T-helper 1 cell (primary cell): ENCODE data around the gene HES5.

Experiments used
- DNase-seq, 5 donors: peaks; one replicate each; pipeline ENCODE4 v3.0.0-alpha.2; 2012 to 2020

The HES5 gene

DNA sequence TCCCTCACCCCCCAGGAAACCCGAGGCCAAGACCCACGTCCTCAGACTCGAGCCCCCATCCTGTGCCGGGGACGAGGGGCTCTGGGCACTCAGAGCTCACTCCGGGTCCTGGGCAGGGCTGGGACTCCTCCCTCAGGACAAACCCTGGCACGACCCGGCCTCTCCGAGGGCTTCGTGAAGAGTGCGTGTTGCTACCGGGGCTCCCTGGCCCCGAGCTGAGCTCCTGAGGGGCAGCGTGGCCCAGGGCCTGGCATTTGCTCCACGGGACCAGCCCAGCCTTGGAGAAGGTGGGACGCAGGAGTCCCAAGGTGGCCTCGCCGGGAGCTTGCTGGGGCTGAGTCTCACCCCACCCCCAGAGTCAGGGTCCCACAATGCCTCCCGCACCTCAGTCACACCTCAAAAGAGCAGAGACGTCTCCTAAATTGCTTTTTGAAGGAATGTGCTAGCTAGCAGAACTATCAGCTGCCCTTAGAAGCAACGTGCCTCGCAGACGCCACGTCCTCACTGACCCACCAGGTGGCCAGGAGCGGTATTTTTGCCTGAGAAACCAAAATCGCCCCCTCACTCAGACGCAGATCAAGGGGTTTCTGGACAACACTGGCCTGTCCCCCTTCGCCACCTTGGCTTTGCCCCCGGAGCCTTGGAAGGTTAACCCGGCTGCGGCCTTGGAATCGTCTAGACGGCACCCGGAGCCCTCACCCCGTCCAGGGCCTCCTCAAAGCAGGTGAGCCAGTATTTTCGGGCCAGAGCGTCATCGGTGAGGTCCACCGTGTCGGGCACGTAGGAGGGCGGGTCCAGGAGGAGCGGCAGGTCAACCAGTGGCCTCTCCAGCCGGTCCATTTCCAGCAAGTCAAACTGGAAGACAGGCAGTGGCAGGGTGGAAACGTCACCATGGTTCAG, 14.9 kb downstream of the HES5 start:
- no peak for DNase-seq

DNA sequence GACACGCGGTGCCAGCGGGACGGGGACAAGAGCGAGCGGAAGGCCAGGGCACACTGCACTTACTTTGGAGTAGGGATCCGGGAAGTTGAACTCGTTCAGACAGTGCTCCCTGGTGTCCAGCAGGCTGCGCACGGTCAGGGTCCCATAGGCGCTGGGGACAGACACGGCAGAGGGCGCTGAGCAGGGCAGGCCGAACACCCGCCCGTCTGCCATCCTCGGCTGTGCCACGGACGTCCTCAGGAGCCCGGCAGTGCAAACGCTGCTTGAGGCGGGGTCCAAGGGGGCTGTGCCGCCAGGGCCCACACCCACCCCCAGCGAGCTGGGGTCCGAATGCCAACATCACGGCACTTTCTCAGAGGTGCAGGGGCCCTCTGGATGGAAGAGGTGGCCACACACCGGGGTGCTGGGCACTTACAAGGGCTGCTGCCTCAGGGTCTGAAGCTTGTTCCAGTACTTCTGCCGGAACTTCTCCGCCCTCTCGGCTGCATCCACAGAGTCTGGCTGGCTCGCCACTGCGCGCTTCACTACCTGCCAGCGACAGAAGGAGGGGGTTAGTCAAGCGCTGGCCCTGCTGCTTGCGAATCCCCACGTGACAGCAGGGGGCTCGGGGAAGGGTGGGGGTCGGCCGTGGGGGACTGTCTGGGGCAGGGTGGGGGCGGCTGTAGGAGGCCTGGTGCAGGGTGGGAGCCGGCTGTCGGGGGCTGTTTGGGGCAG, 16.0 kb downstream of the HES5 start:
- no peak for DNase-seq

DNA sequence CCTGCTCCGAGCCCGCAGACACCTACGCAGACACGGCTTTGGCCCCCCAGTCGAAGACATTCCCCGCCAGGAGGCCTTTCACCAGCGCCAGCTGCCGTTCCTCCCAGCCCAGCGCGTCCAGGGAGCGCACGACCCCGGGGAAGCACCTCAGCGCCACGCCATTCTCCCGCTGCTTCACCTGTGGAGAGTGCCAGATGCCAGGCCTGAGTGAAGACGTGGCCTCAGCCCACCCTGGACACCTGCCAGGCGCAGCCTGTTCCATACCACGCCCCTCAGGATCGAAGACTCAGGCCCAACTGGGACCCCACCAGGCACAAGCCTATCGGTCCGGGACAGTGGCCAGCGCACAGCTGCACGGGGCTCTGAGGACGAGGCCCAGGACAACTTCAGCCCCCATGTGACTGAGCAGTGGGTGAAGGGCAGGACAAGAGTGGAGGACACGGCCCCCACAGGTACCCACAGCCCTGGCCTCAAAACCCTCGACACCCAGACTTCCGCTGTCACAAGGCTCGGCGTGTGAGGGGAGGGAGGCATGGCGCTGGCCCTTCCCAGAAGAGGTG, 17.1 kb downstream of the HES5 start:
- no peak for DNase-seq

DNA sequence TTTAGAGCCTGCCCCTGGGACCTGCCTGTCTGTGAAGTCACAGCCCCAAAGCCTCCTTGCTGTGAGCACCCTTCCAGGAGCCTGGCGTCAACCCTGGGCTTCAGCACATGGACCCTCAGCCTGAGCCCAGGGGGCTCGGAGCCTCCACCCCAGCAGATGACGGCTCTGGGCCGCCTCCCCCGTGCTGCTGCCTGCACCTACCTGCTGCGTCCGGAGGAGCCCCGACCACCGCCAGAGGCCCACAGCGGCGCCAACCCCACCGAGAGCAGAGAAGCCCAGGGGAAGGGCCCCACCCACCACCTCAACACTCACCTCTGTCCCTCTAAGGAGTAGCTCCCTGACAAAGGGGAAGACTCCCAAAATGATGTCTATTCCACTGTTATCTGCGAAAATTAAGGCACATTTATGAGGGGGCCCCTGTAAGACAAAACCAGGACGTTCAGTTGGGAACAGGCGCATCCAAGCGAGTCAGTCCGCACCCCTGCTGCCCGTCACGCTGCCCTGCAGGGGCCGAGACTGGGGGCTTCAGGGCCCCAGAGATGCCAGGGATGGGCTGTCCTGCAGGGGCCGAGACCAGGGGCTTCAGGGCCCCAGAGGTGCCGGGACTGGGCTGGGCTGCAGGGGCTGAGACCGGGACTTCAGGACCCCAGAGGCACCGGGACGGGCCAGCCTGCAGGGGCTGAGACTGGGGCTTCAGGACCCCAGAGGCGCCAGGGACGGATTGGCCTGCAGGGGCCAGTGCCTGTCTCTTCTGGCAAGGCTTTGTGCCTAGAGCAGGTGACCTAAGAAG, 19.5 kb downstream of the HES5 start:
- DNase-seq = no peak

DNA sequence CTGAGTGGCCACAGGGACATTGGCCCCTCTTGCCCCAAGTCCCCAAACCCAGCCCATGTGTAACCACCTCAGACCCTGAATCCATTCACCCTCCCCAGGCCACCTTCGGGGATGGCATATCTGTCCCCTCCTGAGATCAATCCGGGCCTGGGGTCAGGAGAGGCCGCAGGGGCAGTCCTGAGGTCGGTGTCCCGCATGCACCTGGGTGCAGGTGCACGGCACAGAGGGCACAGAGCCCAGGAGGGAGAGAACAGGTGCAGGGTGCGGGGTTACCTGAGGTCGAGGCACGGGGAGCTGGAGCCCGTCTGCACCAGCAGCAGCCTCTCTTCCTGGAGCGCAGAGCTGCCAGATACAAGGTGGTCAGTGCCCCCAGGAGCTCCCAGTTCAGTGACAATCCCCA, 20.5 kb downstream of the HES5 start:
- no peak for DNase-seq

DNA sequence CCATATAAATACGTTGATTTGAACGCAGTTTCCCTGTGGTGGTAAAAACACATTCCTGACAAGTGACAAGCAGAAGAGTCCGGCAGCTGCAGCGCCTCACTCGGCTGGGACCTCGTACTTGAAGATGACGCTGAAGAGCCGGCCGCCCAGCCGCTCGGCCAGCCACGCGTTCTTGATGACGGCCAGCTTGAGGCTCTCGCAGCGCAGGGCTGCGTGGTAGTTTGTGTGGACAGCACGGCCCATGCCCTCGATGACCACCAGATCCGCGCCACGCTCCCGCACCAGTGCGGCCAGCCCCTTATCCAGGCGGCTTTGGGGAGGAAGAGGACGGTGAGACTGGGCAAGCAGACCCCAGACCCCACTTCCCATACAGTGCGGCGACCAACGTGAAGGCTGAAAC, 21.3 kb downstream of the HES5 start:
- no peak for DNase-seq

DNA sequence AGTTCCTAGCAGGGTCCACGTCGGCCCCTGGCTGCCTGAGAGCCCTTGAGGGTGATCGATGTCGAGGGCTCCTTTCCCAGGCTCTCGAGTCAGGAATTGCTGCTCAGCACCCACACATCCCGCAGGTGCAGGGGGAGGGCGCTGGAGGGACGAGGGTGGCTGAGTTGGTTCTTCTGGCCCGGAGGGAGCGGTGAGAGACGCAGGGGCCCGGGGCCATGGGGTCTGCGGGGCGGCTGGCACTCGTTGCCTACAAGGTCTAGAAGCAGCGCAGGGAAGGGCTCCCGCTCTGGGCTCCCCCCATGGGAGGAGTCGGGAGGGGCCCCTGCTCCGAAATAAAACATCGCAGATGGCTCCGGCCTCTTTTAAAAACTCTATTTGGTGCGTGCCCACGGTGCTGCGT, 21.9 kb downstream of the HES5 start:
- no peak for DNase-seq

DNA sequence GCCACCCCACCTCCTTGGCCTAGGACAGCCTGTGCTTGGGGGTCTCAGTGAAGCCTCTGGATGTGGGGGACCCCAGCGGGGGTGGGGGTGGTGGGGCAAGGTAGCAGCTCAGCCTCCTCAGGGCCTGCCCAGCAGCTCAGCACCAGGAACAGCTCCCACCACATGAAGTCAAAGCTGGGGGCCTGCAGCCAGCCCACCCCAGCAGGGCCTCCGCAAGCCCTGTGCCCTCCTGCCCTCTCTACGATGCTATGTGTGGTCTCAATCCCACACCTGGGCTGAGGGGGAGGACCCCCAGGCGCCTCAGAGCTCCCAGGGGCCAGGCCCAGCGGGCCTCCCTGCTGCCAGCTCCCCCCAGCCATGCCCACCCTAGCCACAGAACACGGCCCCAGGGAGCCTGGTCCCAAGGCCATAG, 22.3 kb downstream of the HES5 start:
- DNase-seq = no peak

DNA sequence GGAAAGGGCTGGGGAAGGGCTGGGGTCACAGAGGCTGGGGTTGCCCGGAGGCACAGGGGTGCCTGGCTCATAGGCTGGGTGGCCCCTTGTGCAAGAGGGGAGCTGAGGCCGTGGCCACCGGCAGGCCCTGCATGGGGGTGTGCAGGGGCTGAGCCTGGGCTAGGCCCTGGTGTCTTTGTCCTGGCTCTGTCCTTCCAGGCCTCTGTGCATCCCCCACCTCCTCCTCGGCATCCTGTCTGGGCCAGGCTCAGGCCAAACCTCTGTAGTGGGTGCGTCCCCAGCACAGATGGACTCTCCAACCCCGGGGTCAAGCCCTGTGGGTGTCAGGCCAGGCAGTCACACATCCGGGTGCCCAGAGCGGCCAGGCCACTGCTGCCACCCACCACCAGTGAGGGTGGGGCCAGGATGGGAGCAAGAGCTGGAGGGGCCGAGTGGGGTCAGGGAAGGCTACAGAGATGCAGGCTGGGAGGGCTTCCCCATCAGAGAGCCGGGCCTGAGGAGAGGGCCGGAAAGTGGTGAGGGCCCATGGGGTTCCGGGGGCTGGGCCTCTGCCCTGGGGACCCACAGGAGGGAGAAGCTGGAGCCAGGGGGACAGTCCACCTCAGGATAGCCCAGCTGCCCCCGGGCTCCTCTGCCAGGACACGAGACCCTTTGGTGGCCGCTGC, 23.0 kb downstream of the HES5 start:
- no peak for DNase-seq

DNA sequence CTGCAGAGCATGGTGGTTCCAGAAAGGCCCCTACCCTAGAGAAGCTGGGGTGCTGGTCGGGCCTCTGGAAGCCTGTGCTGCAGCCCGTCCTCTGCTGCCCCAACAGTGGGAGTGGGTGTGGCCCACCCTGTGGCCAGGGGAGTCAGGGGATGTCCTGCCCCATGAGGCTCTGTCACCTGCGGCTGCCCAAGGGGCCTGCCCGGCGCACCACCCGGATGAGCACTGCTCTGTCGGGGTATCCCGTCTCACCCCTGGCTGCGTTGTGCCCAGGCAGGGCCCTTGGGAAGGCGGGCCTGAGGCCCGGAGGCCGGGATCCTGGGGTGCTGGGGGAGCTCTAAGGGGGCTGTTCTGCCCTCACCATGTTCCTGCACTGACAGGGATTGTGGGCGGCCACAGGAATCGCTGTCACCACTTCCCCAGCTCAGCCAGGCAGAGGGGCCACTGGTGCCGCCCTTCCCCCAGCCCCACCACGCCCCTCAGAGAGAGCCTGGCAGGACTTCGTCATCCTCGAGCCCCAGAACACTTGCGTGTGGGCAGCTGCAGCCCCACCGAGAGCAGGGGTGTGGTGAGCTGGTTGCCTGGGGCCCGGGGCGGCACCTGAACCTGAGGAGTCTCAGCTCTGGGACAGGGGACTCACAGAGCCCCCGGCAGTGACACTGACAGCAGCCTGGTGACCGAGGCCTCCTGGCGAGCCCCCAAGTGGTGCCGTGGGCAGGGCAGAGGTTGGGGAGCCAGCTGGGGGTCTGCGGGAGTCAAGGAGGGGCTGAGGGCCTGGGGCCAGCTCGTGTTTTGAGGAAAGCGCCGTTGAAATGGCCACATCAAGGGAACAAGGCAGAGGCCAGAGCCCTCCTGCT, 23.8 kb downstream of the HES5 start:
- DNase-seq = no peak

DNA sequence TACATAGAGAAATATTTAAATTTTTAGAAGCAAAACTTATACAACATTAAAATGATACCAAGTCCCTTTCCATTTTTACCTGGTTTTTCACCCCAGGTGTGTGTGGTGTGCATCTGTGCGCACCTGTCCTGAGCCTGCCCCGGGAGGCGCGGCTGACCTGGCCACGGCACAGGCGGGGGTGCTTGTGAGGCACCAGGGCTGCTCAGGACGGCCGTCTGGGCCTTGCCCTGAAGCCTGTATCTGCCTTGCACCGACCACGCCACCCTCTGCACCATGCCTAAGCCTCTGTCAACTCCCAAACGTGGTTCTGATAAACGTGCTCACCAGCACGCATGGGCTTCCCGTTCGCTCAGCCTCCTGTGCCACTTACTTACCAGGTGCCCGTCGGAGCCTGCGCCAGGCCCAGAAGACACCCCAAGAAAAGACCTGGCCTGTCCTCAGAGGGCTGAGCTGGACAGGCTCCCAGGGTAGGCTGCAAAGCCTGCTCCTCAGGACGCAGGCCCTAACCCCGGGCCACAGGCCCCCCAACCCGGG, 24.5 kb downstream of the HES5 start:
- DNase-seq = no peak

DNA sequence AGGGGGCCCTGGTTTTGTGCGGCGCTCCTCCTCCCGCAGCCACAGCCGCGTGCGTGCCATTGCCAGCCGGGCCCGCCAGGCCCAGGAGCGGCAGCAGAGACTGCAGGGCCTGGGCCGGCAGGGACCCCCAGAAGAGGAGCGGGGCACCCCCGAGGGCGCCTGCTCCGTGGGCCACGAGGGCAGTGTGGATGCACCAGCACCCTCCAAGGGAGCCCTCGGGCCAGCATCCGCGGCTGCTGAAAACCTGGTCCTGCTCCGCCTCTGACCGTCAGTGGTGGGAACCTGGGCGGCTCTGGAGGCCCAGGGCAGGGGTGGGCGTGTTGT, 25.2 kb downstream of the HES5 start:
- no peak for DNase-seq

DNA sequence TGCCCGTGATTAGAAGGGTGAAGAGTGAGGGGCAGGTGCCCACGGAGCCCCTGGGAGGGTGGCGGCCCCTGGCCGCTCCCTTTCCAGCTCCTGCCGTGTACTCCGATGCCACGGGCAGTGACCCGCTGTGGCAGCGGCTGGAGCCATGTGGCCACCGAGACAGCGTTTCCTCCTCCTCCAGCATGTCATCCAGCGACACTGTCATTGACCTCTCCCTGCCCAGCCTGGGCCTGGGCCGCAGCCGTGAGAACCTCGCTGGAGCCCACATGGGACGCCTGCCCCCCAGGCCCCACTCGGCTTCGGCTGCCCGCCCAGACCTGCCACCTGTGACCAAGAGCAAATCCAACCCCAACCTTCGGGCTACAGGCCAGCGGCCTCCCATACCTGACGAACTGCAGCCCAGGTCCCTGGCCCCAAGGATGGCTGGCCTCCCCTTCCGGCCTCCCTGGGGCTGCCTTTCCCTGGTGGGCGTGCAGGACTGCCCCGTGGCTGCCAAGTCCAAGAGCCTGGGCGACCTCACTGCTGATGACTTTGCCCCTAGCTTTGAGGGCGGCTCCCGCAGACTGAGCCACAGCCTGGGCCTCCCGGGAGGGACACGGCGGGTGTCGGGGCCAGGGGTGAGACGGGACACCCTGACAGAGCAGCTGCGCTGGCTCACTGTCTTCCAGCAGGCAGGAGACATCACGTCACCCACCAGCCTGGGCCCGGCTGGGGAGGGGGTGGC, 25.7 kb downstream of the HES5 start:
- DNase-seq = no peak

DNA sequence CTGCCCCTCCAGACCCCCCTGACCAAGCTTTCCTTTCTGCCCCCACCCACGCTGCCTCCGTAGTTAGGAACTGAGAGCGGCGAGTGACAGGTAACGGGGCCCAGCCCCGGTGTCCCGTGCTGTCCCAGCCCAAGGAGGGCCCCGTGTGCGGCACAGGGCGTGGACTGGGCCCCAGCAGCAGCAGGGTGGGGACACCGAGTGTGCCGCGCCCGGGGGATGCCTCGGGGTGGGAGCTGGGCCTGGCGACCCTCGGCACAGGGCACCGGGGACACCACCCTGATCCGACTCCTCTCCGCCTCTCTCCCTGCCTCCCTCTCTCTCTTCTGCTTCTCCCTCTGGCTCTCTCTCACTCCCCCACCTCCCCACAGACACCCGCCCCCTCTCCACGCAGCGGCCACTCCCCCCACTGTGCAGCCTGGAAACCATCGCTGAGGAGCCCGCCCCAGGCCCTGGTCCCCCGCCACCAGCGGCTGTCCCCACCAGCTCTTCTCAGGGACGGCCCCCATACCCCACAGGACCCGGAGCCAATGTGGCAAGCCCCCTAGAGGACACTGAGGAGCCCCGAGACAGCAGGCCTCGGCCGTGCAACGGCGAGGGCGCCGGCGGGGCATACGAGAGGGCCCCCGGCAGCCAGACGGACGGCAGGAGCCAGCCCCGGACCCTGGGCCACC, 26.4 kb downstream of the HES5 start:
- no peak for DNase-seq

DNA sequence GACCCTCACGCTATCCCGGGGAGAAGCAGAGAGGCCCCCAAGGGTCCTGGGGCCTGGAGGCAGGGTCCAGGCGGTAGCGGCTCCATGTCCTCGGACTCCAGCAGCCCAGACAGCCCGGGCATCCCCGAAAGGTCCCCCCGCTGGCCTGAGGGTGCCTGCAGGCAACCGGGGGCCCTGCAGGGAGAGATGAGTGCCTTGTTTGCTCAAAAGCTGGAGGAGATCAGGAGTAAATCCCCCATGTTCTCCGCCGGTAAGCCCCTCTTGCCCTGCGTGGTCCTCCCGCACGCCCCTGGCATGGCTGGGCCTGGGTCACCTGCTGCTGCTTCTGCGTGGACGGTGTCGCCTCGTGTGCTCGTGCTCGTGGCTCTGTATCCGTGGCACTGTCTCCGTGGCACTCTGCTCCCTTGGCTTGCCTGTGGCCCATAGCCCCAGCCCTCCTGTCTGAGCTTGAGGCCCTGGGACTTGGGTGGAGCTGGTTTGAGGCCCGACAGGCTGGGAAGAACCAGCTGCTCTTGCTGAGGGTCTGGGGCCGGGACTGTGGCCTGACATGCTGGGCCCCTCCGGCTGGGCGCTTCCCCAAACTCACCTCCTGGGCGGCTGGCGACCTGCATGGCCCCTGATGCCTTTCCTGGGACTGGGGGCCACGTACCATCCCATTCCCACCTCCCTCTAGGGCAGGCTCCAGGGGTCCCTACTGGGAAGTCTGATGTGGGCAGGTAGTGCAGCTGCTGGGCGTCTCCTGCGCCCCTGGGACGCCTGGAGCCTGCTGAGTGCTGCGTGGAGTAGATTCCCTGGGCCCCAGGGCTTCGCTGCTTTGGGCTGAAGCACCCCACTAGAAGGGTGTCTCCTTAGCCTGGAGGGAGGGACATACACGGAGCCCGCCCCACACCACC, 27.2 kb downstream of the HES5 start:
- DNase-seq = no peak

DNA sequence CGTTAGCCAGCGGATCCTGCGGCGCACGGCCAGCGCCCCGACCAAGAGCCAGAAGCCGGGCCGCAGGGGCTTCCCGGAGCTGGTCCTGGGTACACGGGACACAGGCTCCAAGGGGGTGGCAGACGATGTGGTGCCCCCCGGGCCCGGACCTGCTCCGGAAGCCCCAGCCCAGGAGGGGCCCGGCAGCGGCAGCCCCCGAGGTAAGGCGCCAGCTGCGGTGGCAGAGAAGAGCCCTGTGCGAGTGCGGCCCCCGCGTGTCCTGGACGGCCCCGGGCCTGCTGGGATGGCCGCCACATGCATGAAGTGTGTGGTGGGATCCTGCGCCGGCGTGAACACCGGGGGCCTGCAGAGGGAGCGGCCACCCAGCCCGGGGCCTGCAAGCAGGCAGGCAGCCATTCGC, 27.9 kb downstream of the HES5 start:
- no peak for DNase-seq

DNA sequence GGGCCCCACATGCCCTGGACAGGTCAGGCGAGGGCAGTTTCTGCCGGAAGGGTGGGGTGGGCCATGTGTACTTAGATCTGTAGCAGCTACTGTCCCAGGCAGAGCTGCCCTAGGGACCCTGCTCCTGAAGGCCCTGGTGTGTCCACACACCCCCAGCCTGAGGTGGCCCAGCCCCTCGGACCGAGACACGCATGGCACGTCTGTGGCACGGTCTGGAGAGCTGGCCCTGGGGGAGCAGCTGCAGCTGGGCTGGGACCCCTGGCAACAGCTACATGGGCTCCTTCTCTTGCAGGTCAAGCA, 28.3 kb downstream of the HES5 start:
- DNase-seq = no peak

DNA sequence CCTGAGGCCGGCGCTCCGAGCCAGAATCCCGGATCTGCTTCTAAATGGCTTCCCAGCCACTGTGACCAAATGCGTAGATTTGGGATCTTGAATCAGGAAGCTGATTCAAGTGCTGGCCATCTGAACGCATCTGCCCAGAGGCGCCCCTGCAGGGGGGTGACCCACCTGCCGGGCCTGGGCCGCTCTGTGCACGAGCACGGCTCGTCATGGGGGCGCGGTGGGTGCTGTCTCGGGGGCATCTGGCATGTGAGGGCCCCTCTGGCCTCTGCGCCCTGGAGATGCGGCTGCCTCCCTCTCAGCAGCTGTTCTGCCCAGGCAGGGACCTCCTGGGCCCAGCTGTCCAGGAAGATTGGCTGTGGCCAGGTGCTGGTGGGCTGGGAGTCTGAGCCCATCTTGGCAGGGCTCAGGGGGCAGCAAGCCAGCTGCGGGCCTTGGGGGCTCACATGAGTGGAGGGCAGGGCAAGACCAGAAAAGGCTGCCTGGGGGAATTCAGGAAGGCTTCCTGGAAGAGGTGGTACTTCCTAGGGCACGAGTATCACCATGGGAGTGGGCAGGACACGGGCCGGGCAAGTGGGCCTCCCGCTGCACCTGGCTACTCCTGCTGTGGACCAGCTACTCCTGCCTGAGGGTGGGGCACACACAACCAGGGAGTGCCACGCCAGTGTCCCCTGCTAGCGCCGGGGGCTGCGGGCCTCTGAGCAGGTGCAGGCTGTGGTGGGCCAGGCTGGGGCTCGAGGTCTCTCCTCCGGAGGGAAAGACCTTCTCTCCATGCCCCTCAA, 28.8 kb downstream of the HES5 start:
- no peak for DNase-seq
